DND-41 (cell line): ENCODE results near the gene SWAP70.

Source experiments
- ATAC-seq: fragments of 200-7000 bp; cut with Tn5 transposase; 3 replicates; pipeline ENCODE4 v1.9.1; 2021; ENCODE audit warnings: low read depth; ENCODE audit not compliant: insufficient read depth
- DNase-seq: peaks from one replicate; pipeline ENCODE4 v3.0.0-alpha.2; 2020
- H2AFZ ChIP-seq: 2 replicates; pipeline ENCODE4 v1.6.0; 2012; ENCODE audit warnings: low read depth, low read length
- H3K27ac ChIP-seq: 2 replicates; pipeline ENCODE4 v1.5.1; 2012; ENCODE audit warnings: low read length, inconsistent platforms
- H3K27me3 ChIP-seq: fragments of 200-600 bp; sonication (generic); 2 replicates; pipeline ENCODE4 v1.6.0; 2012; ENCODE audit warnings: low read length, mild to moderate bottlenecking, inconsistent platforms; ENCODE audit not compliant: insufficient read depth, poor library complexity
- H3K36me3 ChIP-seq: 2 replicates; pipeline ENCODE4 v1.5.1; 2012; ENCODE audit warnings: low read length, inconsistent platforms; ENCODE audit not compliant: insufficient read depth
- H3K4me1 ChIP-seq: 2 replicates; pipeline ENCODE4 v1.5.1; 2012; ENCODE audit warnings: mild to moderate bottlenecking, low read length; ENCODE audit not compliant: insufficient read depth
- H3K4me2 ChIP-seq: 2 replicates; pipeline ENCODE4 v1.6.0; 2012; ENCODE audit warnings: mild to moderate bottlenecking, moderate library complexity, low read length, inconsistent platforms; ENCODE audit not compliant: insufficient read depth
- H3K4me3 ChIP-seq, 2 experiments: fragments of 200-600 bp in 1 of 2; shearing (Covaris generic) in 1 of 2; 2 replicates each; pipeline ENCODE4 v1.5.1; 2012 to 2016; ENCODE audit warnings: inconsistent platforms in 2 of 2, low read length in 2 of 2, mild to moderate bottlenecking in 2 of 2, low read depth in 1 of 2, moderate library complexity in 1 of 2
- H3K79me2 ChIP-seq: 2 replicates; pipeline ENCODE4 v1.6.0; 2012; ENCODE audit warnings: low read length, inconsistent platforms; ENCODE audit not compliant: insufficient read depth
- H3K9ac ChIP-seq: 2 replicates; pipeline ENCODE4 v1.6.0; 2012; ENCODE audit warnings: low read depth, mild to moderate bottlenecking, inconsistent platforms, low read length, moderate library complexity
- H3K9me3 ChIP-seq: 2 replicates; pipeline ENCODE4 v1.5.1; 2012; ENCODE audit warnings: low read length, moderate library complexity, mild to moderate bottlenecking, inconsistent platforms; ENCODE audit not compliant: insufficient read depth, severe bottlenecking
- H4K20me1 ChIP-seq: 2 replicates; pipeline ENCODE4 v1.6.0; 2012; ENCODE audit warnings: low read length; ENCODE audit not compliant: insufficient read depth
- EZH2 ChIP-seq: IDR thresholded peaks from 3 replicates; pipeline ENCODE4 v1.6.1; 2012; ENCODE audit warnings: borderline replicate concordance, low read depth, mild to moderate bottlenecking, moderate library complexity, low read length, inconsistent platforms; ENCODE audit not compliant: severe bottlenecking
- TF ChIP-seq, protein P1 (sequence below): IDR thresholded peaks from 2 replicates; pipeline ENCODE4 v1.5.1; 2012; ENCODE audit warnings: borderline replicate concordance, low read length, moderate library complexity, mild to moderate bottlenecking; ENCODE audit not compliant: poor library complexity, severe bottlenecking; ENCODE audit errors: extremely low read depth

The SWAP70 gene

DNA sequence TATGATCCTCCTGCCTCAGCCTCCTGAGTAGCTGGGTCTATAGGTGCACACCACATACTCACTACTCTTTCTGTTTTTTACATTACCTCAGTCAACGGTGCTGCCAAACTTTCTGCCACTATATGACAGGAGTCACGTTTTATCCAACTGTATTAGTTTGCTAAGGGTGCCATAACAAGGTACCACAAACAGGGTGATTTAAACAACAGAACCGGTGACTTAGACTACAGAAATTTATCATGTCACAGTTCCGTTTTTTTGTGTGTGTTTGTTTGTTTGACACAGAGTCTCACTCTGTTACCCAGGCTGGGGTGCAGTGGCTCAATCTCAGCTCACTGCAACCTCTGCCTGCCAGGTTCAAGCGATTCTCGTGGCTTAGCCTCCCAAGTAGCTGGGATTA lies 6.3 kb upstream of the SWAP70 start:
- no peaks in the 10 kb centered on the region for H4K20me1 ChIP-seq
- H3K79me2 ChIP-seq = no peaks in the 10 kb centered on the region
- ATAC-seq (no peak), DNase-seq (no peak)
- peaks cover 2% of the 10 kb centered on the region for H3K9me3 ChIP-seq
- H3K27me3 ChIP-seq = no peaks in the 10 kb centered on the region
- H3K27ac ChIP-seq = no peak overlapping the region
- TF ChIP-seq EZH2 = no peak
- TF ChIP-seq, protein P1, sequence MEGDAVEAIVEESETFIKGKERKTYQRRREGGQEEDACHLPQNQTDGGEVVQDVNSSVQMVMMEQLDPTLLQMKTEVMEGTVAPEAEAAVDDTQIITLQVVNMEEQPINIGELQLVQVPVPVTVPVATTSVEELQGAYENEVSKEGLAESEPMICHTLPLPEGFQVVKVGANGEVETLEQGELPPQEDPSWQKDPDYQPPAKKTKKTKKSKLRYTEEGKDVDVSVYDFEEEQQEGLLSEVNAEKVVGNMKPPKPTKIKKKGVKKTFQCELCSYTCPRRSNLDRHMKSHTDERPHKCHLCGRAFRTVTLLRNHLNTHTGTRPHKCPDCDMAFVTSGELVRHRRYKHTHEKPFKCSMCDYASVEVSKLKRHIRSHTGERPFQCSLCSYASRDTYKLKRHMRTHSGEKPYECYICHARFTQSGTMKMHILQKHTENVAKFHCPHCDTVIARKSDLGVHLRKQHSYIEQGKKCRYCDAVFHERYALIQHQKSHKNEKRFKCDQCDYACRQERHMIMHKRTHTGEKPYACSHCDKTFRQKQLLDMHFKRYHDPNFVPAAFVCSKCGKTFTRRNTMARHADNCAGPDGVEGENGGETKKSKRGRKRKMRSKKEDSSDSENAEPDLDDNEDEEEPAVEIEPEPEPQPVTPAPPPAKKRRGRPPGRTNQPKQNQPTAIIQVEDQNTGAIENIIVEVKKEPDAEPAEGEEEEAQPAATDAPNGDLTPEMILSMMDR = no peak
- H3K4me2 ChIP-seq = no peak overlapping the region
- H3K36me3 ChIP-seq = no peaks in the 10 kb centered on the region
- no peak overlapping the region for H3K9ac ChIP-seq
- no peak overlapping the region for H2AFZ ChIP-seq
- H3K4me1 ChIP-seq = no peaks in the 10 kb centered on the region
- H3K4me3 ChIP-seq = no peak overlapping the region

DNA sequence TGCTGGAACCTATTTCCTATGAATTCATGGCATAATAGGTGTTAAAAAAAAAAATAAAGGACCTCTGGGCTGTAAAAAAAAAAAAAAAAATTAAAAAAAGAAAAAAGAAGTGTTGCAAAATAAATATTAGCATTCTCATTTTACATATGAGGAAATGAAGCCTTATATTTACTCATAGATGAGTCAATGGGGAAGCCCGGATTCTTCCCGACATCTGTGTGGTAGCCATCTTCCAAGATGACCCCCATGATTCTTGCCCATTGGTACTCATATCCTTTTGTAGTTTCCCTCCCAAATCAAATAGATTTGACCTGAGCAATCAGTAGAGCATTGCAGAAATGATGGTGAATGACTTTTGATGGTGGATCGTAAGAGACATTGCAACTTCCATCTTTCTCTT lies 3.0 kb upstream of the SWAP70 start:
- ATAC-seq = no peak
- H3K27ac ChIP-seq = no peak overlapping the region
- no peak overlapping the region for H3K9ac ChIP-seq
- no peaks in the 10 kb centered on the region for H3K79me2 ChIP-seq
- no peak overlapping the region for H2AFZ ChIP-seq
- H3K36me3 ChIP-seq = no peaks in the 10 kb centered on the region
- H3K27me3 ChIP-seq = no peaks in the 10 kb centered on the region
- peaks cover 21% of the 10 kb centered on the region for H3K9me3 ChIP-seq
- H3K4me1 ChIP-seq = no peaks in the 10 kb centered on the region
- TF ChIP-seq EZH2 = no peak
- TF ChIP-seq, protein P1 = no peak
- no peak for DNase-seq
- H3K4me2 ChIP-seq = no peak overlapping the region
- no peaks in the 10 kb centered on the region for H4K20me1 ChIP-seq
- H3K4me3 ChIP-seq = no peak overlapping the region

DNA sequence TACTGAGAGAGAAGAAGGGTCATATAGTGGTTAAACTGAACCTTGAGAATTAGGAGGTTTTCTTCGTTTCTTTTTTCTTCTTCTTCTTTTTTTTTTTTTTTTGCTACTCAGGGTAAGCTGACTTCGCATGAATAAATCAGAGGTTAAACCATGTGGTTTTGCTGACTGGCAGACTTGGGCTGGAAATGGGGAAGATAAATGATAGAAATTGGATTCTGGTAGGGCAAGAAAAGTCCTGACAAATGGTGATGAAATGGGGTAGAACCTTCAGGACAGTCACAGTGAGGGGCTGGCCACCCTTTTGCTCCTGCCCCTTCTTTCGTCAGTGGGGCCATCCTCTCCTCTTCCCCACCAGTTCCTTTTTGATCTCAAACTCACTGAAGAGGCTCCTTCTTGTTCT lies 1.6 kb upstream of the SWAP70 start:
- Histone ChIP-seq H3K4me1 (no peaks in the 10 kb centered on the region), H3K79me2 (no peaks in the 10 kb centered on the region), H3K9me3 (peaks cover 26% of the 10 kb centered on the region), H3K36me3 (no peaks in the 10 kb centered on the region), H2AFZ (no peak overlapping the region), H3K9ac (no peak overlapping the region), H3K4me3 (no peak overlapping the region), H4K20me1 (no peaks in the 10 kb centered on the region), H3K4me2 (no peak overlapping the region), H3K27ac (no peak overlapping the region), H3K27me3 (no peaks in the 10 kb centered on the region)
- TF ChIP-seq EZH2 = no peak
- TF ChIP-seq, protein P1 = no peak
- no peak for ATAC-seq
- no peak for DNase-seq
